Right lobe of liver (tissue), 4 donors: ENCODE results near the gene DVL2.

Source experiments
- CTCF ChIP-seq, 4 donors: fragments of 200-600 bp in 3 of 4; fragments of 450-650 bp in 1 of 4; IDR thresholded peaks; one replicate each; pipeline versions ENCODE4 v1.5.1 to v1.8.0; 2016 to 2022; ENCODE audit warnings: antibody characterized with exemption in 4 of 4, mild to moderate bottlenecking in 2 of 4
- POLR2A ChIP-seq: fragments of 450-650 bp; IDR thresholded peaks from one replicate; pipeline ENCODE4 v1.6.1; 2017; ENCODE audit warnings: antibody characterized with exemption, mild to moderate bottlenecking
- donor health status: DM: no; HTN: no; CAD: no.
- donor health status: DM: no; HTN: no; CAD: no.
- donor health status: DM: no; HTN: yes; CAD: no.

GRCh38 chr17:7252176-7253043 lies 18.1 kb upstream of the DVL2 start, which contains the start of gene ELP5:
- peak in 3 of 4 donors; percentile 32 to 61 (median 39) for TF ChIP-seq CTCF (IDR thresholded peaks at IDR 0.05)
- TF ChIP-seq POLR2A, result peak; percentile 65
